Epithelial cell of umbilical artery (primary cell): ENCODE data around the gene TRAK1. TPM values are rescaled to one million over a fixed set of nuclear protein-coding genes. Genes with fewer than 3 reads are reported as not detected.

ENCODE experiments used
- total RNA-seq: library from RNA; depleted of rRNA; stranded (reverse); fragments of >200 nt; gene quantifications from 2 replicates; pipeline ENCODE4 v1.2.3, GENCODE V29; 2014

Gene TRAK1, protein sequence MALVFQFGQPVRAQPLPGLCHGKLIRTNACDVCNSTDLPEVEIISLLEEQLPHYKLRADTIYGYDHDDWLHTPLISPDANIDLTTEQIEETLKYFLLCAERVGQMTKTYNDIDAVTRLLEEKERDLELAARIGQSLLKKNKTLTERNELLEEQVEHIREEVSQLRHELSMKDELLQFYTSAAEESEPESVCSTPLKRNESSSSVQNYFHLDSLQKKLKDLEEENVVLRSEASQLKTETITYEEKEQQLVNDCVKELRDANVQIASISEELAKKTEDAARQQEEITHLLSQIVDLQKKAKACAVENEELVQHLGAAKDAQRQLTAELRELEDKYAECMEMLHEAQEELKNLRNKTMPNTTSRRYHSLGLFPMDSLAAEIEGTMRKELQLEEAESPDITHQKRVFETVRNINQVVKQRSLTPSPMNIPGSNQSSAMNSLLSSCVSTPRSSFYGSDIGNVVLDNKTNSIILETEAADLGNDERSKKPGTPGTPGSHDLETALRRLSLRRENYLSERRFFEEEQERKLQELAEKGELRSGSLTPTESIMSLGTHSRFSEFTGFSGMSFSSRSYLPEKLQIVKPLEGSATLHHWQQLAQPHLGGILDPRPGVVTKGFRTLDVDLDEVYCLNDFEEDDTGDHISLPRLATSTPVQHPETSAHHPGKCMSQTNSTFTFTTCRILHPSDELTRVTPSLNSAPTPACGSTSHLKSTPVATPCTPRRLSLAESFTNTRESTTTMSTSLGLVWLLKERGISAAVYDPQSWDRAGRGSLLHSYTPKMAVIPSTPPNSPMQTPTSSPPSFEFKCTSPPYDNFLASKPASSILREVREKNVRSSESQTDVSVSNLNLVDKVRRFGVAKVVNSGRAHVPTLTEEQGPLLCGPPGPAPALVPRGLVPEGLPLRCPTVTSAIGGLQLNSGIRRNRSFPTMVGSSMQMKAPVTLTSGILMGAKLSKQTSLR
- total RNA-seq: 20.2 and 26.0 TPM in 2 replicates

DNA sequence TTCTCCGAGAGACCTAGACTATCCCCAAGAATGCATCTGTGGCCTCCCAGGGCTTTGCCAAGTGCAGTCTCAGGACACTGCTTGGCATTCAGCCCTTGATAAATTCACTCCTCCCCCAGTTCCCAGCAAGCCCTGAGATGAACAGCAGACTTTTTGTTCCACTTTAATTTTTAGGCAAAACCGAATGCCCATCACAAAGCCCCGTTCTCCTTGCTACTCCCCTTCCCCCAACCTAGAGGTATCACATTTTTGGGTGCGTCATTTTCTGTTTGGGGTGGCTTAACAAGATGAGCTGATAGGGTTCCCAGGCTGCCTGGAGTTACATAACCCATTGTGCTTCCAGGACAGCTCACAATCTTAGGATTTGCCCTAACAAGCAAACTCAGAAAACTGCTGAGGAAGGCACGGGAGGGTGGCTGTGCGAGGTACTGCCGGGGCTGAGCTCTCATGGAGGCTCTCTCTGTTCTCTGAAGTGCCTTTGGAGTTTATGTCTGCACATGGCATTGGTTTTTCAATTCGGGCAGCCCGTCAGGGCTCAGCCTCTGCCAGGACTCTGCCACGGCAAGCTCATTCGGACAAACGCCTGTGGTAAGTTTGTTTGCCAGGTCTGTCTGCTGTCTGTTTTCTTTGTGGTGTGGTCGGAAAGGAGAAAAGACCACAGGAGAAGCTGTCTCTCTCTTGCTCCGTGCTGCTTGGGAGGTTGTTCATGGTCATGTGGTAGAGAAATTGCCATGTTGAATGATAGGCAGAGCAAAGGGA lies at the start of gene TRAK1:
TRAK1 (plus strand) TSS at position 385 of the 759 bp plus-strand sequence; CDS start at position 498, 113 bp downstream.

DNA sequence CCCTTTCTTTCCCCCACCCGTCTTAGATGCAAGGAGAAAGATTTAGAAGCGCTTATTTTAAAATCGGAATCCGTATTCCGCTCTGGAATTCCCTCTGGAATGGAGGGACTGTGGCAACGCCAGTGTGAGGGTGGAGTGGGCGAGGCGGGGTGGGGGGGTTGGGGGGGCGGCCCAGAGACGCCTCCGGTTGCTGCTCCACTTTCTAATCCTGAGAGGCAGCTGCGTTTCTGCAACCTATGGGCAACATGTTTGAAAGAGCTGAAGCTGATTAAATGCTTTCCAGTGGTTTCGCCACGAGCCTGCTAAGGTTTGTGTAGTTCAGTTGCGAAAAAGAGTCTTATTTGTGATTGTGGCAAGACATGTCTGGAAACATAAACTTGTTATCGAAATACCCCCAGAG lies 174.9 kb downstream of the TRAK1 start, which contains the start of gene CCK:
CCK (minus strand) TSS at position 101 of the 400 bp plus-strand sequence. CDS start 2,555 bp downstream, outside the sequence.

Other genes with a start within 250 kb of the TRAK1 start
- gene ULK4, start 129.3 kb upstream of the TRAK1 start, total RNA-seq: 14.0 and 16.7 TPM in 2 replicates
- not detected in 2 replicates for gene CCK, start 174.8 kb downstream of the TRAK1 start, total RNA-seq